Tibial nerve (tissue), 3 donors: ENCODE data around the gene PXDC1.

Experiments used
- POLR2A ChIP-seq, 2 donors: fragments of 450-650 bp; IDR thresholded peaks; one replicate each; pipeline ENCODE4 v1.6.1; 2017; ENCODE audit warnings: antibody characterized with exemption in 2 of 2, mild to moderate bottlenecking in 2 of 2, moderate library complexity in 2 of 2
- TF ChIP-seq, protein P1 (sequence below), 5 experiments: fragments of 200-600 bp in 3 of 5; fragments of 450-650 bp in 2 of 5; sonication (generic) in 3 of 5; IDR thresholded peaks; one replicate each; pipeline ENCODE4 v1.5.1; 2016 to 2019; ENCODE audit warnings: antibody characterized with exemption in 5 of 5, mild to moderate bottlenecking in 3 of 5, moderate library complexity in 2 of 5

DNA sequence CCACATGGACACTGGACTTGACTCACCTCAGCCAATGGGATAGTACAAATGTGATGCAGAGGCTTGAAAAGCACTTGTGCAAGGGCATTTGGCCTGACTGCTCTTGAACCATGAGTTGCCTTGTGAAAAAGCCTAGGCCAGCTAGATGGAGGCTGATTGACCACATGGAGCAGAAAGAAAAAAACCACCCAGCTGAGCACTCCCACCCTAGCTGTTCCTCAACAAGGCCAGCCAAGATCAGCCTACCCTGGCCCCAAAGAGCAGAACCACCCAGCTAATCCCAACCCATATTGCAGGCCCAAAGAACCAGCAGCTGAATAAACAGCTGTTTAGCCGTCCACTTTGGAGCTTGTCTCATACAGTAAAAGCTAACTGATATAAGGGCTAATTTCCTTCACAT, 36.7 kb downstream of the PXDC1 start:
- TF ChIP-seq, protein P1, sequence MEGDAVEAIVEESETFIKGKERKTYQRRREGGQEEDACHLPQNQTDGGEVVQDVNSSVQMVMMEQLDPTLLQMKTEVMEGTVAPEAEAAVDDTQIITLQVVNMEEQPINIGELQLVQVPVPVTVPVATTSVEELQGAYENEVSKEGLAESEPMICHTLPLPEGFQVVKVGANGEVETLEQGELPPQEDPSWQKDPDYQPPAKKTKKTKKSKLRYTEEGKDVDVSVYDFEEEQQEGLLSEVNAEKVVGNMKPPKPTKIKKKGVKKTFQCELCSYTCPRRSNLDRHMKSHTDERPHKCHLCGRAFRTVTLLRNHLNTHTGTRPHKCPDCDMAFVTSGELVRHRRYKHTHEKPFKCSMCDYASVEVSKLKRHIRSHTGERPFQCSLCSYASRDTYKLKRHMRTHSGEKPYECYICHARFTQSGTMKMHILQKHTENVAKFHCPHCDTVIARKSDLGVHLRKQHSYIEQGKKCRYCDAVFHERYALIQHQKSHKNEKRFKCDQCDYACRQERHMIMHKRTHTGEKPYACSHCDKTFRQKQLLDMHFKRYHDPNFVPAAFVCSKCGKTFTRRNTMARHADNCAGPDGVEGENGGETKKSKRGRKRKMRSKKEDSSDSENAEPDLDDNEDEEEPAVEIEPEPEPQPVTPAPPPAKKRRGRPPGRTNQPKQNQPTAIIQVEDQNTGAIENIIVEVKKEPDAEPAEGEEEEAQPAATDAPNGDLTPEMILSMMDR (IDR thresholded peaks at IDR 0.05), result no peak
- TF ChIP-seq POLR2A (IDR thresholded peaks at IDR 0.05), result no peak
